ENCODE data around the gene RPSA. TPM values are rescaled to one million over a fixed set of nuclear protein-coding genes. Genes with fewer than 3 reads are reported as not detected.

RPSA gene
- total RNA-seq, 1 experiment from 2014 or later: 2,455 TPM

- TF ChIP-seq, protein P1, sequence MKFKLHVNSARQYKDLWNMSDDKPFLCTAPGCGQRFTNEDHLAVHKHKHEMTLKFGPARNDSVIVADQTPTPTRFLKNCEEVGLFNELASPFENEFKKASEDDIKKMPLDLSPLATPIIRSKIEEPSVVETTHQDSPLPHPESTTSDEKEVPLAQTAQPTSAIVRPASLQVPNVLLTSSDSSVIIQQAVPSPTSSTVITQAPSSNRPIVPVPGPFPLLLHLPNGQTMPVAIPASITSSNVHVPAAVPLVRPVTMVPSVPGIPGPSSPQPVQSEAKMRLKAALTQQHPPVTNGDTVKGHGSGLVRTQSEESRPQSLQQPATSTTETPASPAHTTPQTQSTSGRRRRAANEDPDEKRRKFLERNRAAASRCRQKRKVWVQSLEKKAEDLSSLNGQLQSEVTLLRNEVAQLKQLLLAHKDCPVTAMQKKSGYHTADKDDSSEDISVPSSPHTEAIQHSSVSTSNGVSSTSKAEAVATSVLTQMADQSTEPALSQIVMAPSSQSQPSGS (CRISPR knock-in tag; IDR thresholded peaks at IDR 0.05; ENCODE audit: borderline replicate concordance, low read depth): no peak
- TF ChIP-seq AFF4 (CRISPR knock-in tag; IDR thresholded peaks at IDR 0.05; ENCODE audit: borderline replicate concordance) (0 out of 2 replicates have a peak, but pooled peaks have one; percentile 33), ATF1 (CRISPR knock-in tag; IDR thresholded peaks at IDR 0.05) (0 out of 2 replicates have a peak, but pooled peaks have one; percentile 26), IRF2 (CRISPR knock-in tag; IDR thresholded peaks at IDR 0.05; ENCODE audit: borderline replicate concordance, low read depth) (no peak), SMAD3 (CRISPR knock-in tag; IDR thresholded peaks at IDR 0.05; ENCODE audit: borderline replicate concordance) (no peak), ZMAT4 (CRISPR knock-in tag; IDR thresholded peaks at IDR 0.05) (0 out of 2 replicates have a peak, but pooled peaks have one; percentile 6), ZSCAN18 (CRISPR knock-in tag; IDR thresholded peaks at IDR 0.05) (no peak), ATF6 (CRISPR knock-in tag; IDR thresholded peaks at IDR 0.05) (no peak), OVOL2 (CRISPR knock-in tag; IDR thresholded peaks at IDR 0.05; ENCODE audit: borderline replicate concordance) (no peak), PRRX2 (CRISPR knock-in tag; IDR thresholded peaks at IDR 0.05) (peak; percentile 97), ZNF416 (CRISPR knock-in tag; IDR thresholded peaks at IDR 0.05) (peak; percentile 82), JAZF1 (CRISPR knock-in tag; IDR thresholded peaks at IDR 0.05) (no peak), EMX1 (CRISPR knock-in tag; IDR thresholded peaks at IDR 0.05) (peak; percentile 84), NFATC4 (CRISPR knock-in tag; IDR thresholded peaks at IDR 0.05) (peak; percentile 95), ZNF423 (CRISPR knock-in tag; IDR thresholded peaks at IDR 0.05) (no peak)
- TF ChIP-seq, protein P2, sequence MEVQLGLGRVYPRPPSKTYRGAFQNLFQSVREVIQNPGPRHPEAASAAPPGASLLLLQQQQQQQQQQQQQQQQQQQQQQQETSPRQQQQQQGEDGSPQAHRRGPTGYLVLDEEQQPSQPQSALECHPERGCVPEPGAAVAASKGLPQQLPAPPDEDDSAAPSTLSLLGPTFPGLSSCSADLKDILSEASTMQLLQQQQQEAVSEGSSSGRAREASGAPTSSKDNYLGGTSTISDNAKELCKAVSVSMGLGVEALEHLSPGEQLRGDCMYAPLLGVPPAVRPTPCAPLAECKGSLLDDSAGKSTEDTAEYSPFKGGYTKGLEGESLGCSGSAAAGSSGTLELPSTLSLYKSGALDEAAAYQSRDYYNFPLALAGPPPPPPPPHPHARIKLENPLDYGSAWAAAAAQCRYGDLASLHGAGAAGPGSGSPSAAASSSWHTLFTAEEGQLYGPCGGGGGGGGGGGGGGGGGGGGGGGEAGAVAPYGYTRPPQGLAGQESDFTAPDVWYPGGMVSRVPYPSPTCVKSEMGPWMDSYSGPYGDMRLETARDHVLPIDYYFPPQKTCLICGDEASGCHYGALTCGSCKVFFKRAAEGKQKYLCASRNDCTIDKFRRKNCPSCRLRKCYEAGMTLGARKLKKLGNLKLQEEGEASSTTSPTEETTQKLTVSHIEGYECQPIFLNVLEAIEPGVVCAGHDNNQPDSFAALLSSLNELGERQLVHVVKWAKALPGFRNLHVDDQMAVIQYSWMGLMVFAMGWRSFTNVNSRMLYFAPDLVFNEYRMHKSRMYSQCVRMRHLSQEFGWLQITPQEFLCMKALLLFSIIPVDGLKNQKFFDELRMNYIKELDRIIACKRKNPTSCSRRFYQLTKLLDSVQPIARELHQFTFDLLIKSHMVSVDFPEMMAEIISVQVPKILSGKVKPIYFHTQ (CRISPR knock-in tag; IDR thresholded peaks at IDR 0.05): peak; percentile 96
- TF ChIP-seq, protein P3, sequence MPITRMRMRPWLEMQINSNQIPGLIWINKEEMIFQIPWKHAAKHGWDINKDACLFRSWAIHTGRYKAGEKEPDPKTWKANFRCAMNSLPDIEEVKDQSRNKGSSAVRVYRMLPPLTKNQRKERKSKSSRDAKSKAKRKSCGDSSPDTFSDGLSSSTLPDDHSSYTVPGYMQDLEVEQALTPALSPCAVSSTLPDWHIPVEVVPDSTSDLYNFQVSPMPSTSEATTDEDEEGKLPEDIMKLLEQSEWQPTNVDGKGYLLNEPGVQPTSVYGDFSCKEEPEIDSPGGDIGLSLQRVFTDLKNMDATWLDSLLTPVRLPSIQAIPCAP (CRISPR knock-in tag; IDR thresholded peaks at IDR 0.05): no peak
- TF ChIP-seq, protein P4, sequence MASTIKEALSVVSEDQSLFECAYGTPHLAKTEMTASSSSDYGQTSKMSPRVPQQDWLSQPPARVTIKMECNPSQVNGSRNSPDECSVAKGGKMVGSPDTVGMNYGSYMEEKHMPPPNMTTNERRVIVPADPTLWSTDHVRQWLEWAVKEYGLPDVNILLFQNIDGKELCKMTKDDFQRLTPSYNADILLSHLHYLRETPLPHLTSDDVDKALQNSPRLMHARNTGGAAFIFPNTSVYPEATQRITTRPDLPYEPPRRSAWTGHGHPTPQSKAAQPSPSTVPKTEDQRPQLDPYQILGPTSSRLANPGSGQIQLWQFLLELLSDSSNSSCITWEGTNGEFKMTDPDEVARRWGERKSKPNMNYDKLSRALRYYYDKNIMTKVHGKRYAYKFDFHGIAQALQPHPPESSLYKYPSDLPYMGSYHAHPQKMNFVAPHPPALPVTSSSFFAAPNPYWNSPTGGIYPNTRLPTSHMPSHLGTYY (CRISPR knock-in tag; IDR thresholded peaks at IDR 0.05): peak; percentile 90
- TF ChIP-seq, protein P5, sequence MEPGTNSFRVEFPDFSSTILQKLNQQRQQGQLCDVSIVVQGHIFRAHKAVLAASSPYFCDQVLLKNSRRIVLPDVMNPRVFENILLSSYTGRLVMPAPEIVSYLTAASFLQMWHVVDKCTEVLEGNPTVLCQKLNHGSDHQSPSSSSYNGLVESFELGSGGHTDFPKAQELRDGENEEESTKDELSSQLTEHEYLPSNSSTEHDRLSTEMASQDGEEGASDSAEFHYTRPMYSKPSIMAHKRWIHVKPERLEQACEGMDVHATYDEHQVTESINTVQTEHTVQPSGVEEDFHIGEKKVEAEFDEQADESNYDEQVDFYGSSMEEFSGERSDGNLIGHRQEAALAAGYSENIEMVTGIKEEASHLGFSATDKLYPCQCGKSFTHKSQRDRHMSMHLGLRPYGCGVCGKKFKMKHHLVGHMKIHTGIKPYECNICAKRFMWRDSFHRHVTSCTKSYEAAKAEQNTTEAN (CRISPR knock-in tag; IDR thresholded peaks at IDR 0.05): no peak
Measured at GRCh38 chr3:39414421-39414907, 7.9 kb downstream of the RPSA start (continued).

All from WTC11 (cell line).